GM19193 (cell line): ENCODE results near the gene RPL29.

Experiments used
- POLR2A ChIP-seq: IDR thresholded peaks from 4 replicates; pipeline ENCODE4 v1.6.1; 2011; ENCODE audit not compliant: insufficient read depth, insufficient read length; ENCODE audit errors: extremely low read depth

RPL29 gene

DNA sequence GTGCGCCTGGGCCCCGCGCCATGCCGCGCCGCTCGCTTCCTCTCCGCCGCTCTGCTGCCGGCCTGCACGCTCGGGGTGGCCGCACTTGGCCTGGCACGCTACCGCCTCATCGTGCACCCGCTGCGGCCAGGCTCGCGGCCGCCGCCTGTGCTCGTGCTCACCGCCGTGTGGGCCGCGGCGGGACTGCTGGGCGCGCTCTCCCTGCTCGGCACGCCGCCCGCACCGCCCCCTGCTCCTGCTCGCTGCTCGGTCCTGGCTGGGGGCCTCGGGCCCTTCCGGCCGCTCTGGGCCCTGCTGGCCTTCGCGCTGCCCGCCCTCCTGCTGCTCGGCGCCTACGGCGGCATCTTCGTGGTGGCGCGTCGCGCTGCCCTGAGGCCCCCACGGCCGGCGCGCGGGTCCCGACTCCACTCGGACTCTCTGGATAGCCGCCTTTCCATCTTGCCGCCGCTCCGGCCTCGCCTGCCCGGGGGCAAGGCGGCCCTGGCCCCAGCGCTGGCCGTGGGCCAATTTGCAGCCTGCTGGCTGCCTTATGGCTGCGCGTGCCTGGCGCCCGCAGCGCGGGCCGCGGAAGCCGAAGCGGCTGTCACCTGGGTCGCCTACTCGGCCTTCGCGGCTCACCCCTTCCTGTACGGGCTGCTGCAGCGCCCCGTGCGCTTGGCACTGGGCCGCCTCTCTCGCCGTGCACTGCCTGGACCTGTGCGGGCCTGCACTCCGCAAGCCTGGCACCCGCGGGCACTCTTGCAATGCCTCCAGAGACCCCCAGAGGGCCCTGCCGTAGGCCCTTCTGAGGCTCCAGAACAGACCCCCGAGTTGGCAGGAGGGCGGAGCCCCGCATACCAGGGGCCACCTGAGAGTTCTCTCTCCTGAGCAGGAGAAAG is 39.6 kb downstream of the RPL29 start:
- TF ChIP-seq POLR2A: no peak

DNA sequence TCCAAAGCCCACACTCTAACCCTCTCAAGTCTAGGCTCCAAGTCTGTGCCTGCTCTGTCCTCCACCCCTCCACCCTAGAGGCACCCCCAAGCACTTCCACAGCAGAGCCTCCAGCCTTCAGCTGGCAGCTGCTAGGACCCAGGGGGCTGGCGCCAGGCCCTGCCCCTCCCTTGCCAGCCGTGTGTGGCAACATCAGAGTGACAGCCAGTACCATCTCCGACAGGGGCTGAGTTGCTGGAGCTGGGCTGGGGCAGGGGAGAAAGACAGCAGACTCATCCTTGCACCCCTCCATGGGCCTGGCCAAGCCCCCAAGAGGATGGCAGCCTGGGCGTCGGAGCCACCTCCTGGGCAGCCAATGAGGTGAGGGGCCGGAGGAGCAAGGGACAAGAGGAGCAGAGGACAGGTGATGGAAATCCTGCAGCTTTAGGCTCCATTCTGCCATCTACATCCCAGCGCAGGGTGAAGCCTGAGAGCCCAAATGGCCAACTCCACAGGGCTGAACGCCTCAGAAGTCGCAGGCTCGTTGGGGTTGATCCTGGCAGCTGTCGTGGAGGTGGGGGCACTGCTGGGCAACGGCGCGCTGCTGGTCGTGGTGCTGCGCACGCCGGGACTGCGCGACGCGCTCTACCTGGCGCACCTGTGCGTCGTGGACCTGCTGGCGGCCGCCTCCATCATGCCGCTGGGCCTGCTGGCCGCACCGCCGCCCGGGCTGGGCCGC is 40.4 kb downstream of the RPL29 start, which contains the start of gene GPR62:
Gene GPR62 (plus strand): TSS at position 207 of the 718 bp plus-strand sequence. CDS start 272 bp downstream, at position 479.
- TF ChIP-seq POLR2A: no peak

DNA sequence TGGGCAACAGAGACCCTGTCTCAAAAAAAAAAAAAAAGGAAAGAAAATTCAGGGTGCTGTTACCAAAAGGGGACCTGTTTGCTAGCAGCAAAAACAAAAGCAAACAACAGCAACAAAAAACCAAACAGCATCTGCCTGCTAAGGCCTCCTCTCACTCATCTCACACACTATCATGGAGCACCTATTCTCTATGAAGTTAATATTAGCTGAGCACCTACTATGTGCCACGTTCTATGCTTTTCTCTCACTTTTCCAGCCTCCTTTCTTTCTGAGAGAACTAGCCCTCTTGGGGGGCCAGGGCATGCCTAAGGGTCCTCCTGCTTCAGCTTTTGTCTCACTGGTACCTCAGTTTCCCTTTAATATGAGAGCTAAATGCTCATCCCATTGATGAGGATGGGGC is 41.0 kb downstream of the RPL29 start:
- no peak for TF ChIP-seq POLR2A

DNA sequence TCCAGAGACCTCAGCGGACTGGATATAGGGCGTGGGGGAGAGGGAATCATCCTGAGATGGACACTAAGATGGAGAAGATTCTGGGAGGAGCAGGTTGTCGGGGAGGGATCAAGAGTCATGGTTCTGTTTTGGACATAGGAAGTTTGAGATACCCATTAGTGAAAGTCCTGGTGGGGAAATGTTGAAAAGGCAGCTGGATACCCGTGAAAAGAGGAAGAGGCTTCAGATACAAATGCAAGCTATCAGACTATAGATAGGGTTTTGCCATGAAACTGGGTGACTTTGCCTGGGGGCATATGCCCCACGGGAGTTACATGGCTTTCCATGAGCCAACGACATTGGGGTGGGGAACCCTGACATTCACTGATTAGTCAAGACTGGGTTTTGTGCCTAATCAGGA is 41.6 kb downstream of the RPL29 start:
- no peak for TF ChIP-seq POLR2A

DNA sequence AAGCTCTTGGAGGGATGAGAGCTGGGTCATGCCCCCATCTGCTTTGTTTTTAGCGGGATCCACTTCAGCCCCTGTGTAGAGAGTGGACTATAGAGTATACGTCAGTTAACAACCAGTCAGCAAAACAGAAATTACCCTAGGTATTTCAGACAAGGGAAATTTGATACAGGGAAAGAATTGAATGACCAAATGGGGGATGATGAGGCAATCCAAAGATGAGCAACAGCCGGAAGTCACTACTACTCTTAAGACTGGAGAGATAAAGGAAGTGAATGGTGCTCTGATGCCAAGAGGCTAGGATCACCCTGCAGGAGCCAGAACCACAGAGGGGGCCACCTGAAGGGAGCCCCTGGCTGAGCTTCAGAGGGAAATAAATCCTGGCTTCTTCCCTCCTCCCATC is 42.2 kb downstream of the RPL29 start:
- TF ChIP-seq POLR2A: no peak

DNA sequence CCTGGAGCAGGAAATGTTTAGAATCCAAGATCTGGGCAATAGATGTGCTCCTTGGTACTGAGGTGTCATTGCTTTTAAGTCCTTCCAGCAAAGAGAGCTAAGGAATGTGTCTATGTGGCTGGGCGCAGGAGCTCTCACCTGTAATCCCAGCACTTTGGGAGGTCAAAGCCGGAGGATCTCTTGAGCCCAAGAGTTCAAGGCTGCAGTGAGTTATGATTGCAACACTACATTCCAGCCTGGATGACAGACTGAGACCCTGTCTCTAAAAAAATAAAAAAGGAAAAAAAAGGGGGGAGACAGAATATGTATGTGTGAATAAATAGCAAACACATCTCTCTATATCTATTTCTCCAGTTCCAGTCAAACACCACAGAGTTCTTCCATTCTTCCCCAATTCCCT is 44.8 kb downstream of the RPL29 start:
- TF ChIP-seq POLR2A: no peak

DNA sequence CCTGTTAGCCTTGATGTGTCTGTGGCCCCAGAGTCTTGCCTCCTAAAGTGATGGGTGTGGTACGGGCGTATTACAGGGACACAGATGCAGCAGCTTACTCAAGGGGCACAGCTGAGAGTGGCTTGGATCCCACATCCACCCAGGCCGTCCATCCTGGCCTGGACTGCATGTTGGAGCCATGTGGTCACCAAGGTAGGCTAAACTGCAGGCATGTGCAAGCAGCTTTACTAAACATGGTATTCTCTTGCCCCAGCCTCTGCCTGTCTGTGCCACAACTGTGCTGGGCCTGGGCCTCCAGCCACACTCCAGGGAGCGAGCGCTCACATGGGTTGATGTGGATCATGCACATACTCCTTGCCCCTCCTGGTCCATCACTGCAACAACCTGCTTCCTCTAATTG is 46.6 kb downstream of the RPL29 start:
- TF ChIP-seq POLR2A: no peak

DNA sequence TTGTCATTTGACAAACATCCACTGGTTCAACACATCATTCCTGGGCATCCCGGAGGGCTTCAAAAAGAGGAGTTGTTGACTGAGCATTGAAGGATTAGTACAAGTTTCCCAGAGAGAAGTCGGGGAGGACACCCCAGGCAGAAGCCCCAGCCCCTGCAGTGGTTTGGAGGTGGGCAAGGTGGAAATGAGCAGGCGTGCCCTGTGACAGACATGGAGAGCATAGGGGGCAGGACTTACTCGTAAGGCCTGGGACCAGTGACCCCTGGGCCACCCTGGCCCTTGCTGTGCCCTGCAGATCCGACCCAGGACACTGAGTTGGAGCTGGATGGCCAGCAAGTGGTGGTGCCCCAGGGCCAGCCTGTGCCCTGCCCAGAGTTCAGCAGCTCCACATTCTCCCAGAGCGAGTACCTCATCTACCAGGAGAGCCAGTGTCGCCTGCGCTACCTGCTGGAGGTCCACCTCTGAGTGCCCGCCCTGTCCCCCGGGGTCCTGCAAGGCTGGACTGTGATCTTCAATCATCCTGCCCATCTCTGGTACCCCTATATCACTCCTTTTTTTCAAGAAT is 47.6 kb downstream of the RPL29 start:
- no peak for TF ChIP-seq POLR2A

DNA sequence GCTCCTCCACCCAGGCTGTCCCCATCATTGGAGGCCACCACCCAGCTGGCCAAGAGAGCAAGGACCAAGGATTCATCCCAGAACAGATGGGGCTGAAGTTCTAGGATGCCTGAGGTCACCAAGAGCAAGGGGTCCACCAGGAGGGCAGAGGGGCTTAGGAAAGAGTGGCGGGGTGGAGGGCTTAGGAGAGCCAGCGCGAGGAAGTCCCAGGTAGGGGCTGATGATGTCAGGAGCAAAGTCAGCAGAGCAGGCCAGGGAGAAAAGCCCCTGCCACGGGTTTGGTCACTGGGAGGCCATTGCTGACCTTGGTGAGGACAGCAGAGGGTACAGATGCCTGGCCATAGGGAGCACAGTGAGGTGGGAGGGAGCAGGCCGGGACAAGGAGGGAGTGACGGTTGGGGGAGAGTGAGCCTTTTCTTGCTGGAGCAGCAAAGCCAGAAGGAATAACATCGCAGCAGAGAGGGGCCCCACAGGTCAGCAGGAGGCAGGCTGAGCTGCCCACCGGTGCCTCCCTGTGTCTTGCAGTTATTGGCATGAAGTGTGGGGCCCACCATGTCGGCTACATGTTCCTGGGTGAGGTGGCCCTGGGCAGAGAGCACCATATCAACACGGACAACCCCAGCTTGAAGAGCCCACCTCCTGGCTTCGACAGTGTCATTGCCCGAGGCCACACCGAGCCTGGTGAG is 48.3 kb downstream of the RPL29 start:
- no peak for TF ChIP-seq POLR2A

DNA sequence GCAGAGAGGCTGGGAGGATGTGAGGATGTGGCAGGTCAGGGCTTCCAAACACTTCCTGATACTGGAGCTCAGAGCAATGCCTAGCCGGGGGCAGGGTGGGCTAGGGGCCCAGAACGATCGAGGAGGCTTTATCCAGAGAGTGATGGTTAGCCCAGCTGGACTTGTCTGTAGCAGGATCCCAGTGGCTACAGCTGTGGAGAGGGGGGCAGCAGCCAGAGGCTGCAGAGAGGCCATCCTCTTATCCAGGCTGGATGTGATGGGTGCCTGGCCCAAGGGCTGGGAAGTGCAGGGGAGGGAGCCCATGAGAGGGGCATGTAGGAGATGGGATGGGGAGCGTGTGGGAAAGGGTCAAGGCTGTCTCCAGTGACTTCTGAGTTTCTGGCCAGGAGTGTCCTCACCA is 48.9 kb downstream of the RPL29 start:
- TF ChIP-seq POLR2A: no peak

DNA sequence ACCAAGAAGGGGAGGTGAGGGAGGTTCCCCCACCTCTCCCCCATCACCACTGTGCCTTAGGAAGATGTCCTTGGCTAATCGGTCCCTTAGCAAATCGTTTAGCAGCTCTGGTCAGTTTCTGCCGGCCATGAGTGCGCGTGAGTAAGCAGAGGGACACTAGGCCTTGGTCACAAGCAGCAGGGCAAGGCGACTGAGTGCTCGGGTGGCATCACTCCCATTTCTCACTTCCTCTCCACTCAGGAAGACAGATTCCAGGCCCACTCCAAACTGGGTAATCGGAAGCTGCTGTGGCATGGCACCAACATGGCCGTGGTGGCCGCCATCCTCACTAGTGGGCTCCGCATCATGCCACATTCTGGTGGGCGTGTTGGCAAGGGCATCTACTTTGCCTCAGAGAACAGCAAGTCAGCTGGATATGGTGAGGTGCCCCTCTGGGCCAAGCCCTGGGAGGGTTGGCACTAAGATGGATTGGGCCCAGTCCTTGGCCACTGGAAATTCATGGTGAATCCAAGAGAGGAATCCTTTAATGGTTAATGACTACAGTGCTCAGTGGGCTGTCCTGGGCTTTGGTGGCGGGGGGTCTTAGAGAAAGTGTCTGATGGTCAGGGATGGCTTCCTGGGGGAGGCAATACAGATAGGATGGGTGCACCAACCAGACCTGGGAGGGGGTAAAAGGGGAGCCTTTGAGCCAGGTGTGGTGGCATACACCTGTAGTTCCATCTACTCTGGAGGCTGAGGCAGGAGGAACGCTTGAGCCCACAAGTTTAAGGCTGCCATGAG is 49.6 kb downstream of the RPL29 start:
- TF ChIP-seq POLR2A: no peak

DNA sequence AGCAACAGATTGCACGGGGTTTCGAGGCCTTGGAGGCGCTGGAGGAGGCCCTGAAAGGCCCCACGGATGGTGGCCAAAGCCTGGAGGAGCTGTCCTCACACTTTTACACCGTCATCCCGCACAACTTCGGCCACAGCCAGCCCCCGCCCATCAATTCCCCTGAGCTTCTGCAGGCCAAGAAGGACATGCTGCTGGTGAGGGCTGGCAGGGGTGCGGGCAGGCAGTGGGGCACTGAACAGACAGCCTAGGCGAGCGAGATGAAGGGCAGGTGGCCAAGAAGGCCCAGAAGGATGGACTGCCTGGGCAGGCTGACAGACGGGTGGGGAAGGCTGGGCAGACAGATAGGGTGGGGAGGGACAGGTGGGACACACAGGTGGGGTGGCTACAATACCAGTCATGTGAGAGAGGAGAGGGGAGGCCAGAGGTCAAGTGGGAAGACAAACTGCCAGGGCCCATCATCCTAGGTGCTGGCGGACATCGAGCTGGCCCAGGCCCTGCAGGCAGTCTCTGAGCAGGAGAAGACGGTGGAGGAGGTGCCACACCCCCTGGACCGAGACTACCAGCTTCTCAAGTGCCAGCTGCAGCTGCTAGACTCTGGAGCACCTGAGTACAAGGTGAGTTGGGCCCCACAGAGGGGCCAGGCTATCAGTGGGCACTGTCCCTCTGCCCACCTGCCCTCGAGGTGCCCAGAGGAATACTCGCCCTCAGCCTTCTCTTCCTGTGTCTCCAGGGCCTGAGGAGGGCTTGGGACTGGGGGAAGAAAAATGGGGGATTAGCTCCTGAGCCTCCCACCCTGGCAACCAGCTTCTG is 50.5 kb downstream of the RPL29 start:
- TF ChIP-seq POLR2A: no peak

DNA sequence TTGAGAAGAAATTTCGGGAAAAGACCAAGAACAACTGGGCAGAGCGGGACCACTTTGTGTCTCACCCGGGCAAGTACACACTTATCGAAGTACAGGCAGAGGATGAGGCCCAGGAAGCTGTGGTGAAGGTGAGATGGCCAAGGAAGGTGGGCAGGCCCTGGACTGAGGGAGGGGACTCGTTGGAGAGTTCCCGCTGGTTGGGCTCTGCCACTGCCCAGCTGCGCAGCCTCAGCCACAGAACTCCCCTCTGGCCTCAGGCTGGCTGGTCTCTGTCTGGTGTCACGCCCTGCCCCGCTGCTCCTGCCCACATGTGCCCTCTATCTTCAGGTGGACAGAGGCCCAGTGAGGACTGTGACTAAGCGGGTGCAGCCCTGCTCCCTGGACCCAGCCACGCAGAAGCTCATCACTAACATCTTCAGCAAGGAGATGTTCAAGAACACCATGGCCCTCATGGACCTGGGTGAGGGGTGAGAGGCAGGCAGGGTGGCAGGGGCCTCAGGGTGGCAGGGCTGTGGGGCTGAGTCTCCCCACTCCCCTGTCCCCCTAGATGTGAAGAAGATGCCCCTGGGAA is 51.2 kb downstream of the RPL29 start:
- TF ChIP-seq POLR2A: no peak
